Measurements from ENCODE around the gene CCDC85B. TPM values are rescaled to one million over a fixed set of nuclear protein-coding genes. Genes with fewer than 3 reads are reported as not detected.

Gene CCDC85B
- polyA plus RNA-seq, 1 donor from 2014 or later: 28.5 TPM

- no peak for TF ChIP-seq CTCF (IDR thresholded peaks at IDR 0.05; ENCODE audit: poor library complexity, severe bottlenecking)
These were observed 3.6 kb downstream of the CCDC85B start (continued) for GRCh38 chr11:65894034-65894591.

- H4K20me1 ChIP-seq (ENCODE audit: insufficient read depth): no peaks in the 10 kb centered on the region
- no peak overlapping the region for H3K4me2 ChIP-seq (ENCODE audit: low read length)
- H3K9me3 ChIP-seq (ENCODE audit: low read length): no peaks in the 10 kb centered on the region
- no peaks in the 10 kb centered on the region for H3K79me2 ChIP-seq (replicated peaks; ENCODE audit: insufficient read depth, low read length)
- no peaks in the 10 kb centered on the region for H3K9me2 ChIP-seq (ENCODE audit: insufficient read depth, low read length)
- H3K9ac ChIP-seq (ENCODE audit: low read length): no peak overlapping the region
- H3K36me3 ChIP-seq (ENCODE audit: insufficient read depth, low read length): no peaks in the 10 kb centered on the region
- peaks cover 31% of the 10 kb centered on the region for H3K27me3 ChIP-seq (ENCODE audit: insufficient read depth, low read depth, low read length)
- H3F3A ChIP-seq (ENCODE audit: insufficient read depth, low read length, poor library complexity, severe bottlenecking): no peaks in the 10 kb centered on the region
- no peak overlapping the region for H2AFZ ChIP-seq (ENCODE audit: low read depth, low read length)
- no peak overlapping the region for H3K27ac ChIP-seq (ENCODE audit: low read length)
- H3K4me3 ChIP-seq (ENCODE audit: low read length): no peak overlapping the region
- TF ChIP-seq REST (IDR thresholded peaks at IDR 0.05; ENCODE audit: borderline replicate concordance) (no peak), RAD21 (conservative IDR thresholded peaks at IDR 0.05) (no peak), TAF1 (IDR thresholded peaks at IDR 0.05; ENCODE audit: low read depth) (no peak), EP300 (conservative IDR thresholded peaks at IDR 0.05; ENCODE audit: poor library complexity, severe bottlenecking) (no peak)
These were observed 5.1 kb downstream of the CCDC85B start for GRCh38 chr11:65895482-65895981.

- no peak for TF ChIP-seq POLR2AphosphoS5 (IDR thresholded peaks at IDR 0.05)
- TF ChIP-seq EZH2 (IDR thresholded peaks at IDR 0.05; ENCODE audit: borderline replicate concordance, insufficient read depth, low read length, poor library complexity, severe bottlenecking): no peak
- no peak for TF ChIP-seq TAF1 (IDR thresholded peaks at IDR 0.05; ENCODE audit: low read depth)
- no peak for TF ChIP-seq REST (IDR thresholded peaks at IDR 0.05; ENCODE audit: borderline replicate concordance)
- no peak for TF ChIP-seq MXI1 (conservative IDR thresholded peaks at IDR 0.05; ENCODE audit: poor library complexity, severe bottlenecking)
- no peak for TF ChIP-seq RAD21 (conservative IDR thresholded peaks at IDR 0.05)
- no peak for TF ChIP-seq EP300 (conservative IDR thresholded peaks at IDR 0.05; ENCODE audit: poor library complexity, severe bottlenecking)
- TF ChIP-seq SMC3 (conservative IDR thresholded peaks at IDR 0.05; ENCODE audit: poor library complexity): no peak
- TF ChIP-seq CTCF (IDR thresholded peaks at IDR 0.05; ENCODE audit: poor library complexity, severe bottlenecking): no peak
- no peaks in the 10 kb centered on the region for H3F3A ChIP-seq (ENCODE audit: insufficient read depth, low read length, poor library complexity, severe bottlenecking)
- no peak overlapping the region for H3K27ac ChIP-seq (ENCODE audit: low read length)
- no peak overlapping the region for H3K4me2 ChIP-seq (ENCODE audit: low read length)
- no peaks in the 10 kb centered on the region for H3K36me3 ChIP-seq (ENCODE audit: insufficient read depth, low read length)
- H3K9me3 ChIP-seq (ENCODE audit: low read length): no peaks in the 10 kb centered on the region
- H3K9ac ChIP-seq (ENCODE audit: low read length): no peak overlapping the region
- H3K79me2 ChIP-seq (replicated peaks; ENCODE audit: insufficient read depth, low read length): no peaks in the 10 kb centered on the region
- H3K9me2 ChIP-seq (ENCODE audit: insufficient read depth, low read length): no peaks in the 10 kb centered on the region
- H4K20me1 ChIP-seq (ENCODE audit: insufficient read depth): no peaks in the 10 kb centered on the region
- peaks cover 39% of the 10 kb centered on the region for H3K27me3 ChIP-seq (ENCODE audit: insufficient read depth, low read depth, low read length)
- no peak overlapping the region for H2AFZ ChIP-seq (ENCODE audit: low read depth, low read length)
- H3K4me3 ChIP-seq (ENCODE audit: low read length): no peak overlapping the region
These were observed 5.8 kb downstream of the CCDC85B start for GRCh38 chr11:65896034-65896999.

Measured in neural cell (in vitro differentiated cells).